NCI-H226 (cell line): ENCODE data around the gene NEUROG3.
"Not testable (repeated sequence)": the region's sequence is repeated elsewhere in the genome, so short reads cannot be mapped to it uniquely, and the experiment has no call there.

Experiments used
- DNase-seq: peaks from one replicate; pipeline ENCODE4 v3.0.0-alpha.2; 2015

Gene NEUROG3

DNA sequence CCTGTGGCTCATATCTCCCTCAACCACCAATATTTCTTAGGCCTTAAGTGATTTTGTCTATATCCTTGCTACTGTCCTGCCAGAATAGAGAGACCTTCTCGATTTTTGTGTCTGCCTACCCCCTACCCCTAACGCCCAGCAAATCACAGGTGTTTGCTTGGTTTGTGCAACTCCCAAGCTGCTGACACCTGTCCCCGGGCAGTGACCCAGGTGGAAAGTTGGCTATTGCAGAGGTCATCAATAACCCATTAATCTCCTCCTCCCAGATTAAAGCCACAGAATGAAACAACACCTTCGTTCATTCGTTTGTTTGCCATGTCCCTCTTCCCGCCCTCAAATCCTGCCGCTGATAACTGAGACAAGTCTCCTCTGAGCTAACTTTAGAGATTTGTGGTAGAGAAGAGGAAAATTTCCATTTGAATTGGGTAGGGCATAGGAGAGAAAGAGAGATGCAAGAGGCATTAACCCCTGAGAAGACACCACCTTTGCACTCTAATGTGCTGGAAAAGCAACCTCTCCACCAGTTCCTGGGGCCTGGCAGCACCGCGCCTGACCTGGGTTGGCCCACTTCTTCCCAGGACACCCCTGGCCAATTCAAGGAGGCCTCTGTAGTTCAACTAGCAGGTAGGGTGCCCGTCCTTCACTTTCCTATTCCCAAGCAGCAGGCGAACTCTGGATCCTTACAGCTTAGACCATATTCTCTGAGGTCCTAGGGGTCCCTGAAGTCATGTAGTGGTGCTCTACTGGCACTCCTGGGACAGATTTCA is 3.0 kb downstream of the NEUROG3 start:
- no peak for DNase-seq

DNA sequence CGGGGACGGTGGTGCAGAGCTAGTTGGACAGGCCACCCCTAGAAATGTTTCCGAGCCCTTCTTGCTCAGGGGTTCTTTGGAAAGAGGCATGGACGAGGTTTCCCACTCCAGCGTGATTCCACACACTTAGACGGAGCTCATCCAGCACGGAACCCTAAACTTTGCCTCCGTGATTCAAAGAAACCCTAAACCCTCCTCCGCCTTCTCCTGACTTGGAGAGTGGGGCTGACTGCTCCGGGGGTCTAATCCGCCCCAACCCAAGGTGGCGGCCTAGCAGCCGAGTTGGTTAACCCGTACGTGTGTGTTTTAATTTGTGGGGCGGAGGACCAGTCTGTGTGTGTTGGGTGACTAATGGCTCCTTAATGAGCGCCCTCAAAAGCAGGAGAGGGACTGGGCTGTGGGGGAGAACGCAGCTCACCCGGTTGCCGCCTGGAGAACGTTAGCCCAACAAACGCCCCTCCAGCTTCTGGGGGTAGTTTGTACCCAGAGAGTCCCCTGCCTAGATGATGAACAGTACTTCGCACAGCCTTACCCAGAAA is 3.8 kb downstream of the NEUROG3 start:
- no peak for DNase-seq

DNA sequence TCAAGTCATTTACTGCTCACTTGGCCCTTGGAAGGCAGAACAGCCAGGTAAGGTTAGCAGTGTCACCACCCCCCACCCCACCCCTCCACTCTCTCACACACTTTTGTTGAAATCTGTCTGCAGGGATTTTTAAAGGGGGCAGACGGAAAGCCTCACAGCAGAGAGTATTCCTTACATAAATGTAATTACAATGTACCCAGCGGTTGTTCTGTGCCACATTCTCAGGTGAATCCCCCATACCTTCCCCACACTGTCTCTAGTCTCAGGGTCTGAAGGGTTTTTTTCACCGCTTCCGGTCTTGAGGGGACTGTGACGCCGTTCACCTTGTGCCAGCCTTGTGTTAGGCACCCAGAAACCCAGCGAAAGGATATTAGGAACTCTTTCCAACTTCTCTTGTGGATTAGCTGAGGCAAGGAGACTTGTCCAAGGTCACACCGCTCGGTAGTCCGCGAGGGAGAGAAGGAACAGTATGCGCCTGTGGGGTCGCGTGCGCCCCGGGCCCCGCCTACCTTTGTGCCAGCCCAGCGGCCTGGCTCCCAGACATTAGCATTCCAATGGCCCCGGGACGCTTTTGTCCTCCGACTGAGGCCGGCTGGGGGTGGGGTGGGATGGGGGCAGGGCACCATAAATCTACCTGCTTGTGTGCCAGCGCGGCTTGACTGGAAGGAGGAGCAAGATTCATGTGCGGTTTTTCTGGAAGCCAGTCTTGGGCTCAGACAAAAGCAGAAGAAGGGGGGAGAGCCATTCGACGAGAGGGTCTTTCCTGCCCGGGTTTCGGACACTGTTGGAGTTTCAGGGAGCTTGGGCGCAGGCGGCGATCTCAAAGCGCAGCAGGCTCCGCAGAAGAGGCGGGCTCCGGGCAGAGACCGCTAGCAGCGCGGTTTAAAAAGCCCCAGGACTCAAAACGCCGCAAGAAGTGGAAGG is 4.5 kb downstream of the NEUROG3 start:
- no peak for DNase-seq

DNA sequence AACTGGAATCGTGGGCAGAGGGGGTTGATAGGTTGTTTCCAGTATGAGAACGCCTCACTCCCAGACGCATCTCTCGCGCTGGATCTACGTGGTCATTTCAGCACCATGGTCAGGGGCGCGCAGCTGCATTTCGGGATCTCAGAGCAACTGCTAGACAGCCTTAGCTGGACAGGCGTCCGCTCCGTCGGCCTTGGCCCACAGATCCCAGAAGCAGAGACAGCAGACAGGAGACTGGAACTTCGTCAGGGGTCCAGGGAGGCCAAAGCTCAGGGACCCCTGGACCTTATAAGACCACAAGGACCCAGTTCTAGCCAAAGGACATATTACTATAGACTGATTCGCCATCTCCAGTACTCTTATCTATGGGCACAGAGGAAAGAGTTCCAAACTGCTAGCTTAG is 5.3 kb downstream of the NEUROG3 start:
- DNase-seq, result peak; percentile 44

GRCh38 chr10:69562731-69563254 is 10.4 kb downstream of the NEUROG3 start:
- no peak for DNase-seq

DNA sequence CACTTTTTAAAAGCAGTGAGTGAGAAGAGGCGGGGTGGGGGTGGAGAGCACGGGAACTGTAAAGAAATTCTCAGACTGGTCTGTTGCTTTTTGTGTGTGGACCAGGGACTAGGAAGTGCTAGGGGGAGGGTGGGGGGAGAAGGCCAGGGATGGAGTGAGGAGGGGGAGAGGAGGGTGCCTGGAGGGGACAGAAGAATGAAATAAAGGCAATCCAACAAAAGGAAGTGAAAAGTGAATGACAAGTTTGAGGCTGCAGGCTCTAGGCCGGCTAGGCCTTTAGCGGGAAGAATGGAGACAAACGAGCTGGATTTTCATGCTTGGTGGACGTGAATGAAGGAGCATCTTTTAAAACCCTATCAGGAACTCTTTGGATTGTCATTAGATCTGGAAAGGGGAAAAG is 13.7 kb downstream of the NEUROG3 start:
- no peak for DNase-seq

DNA sequence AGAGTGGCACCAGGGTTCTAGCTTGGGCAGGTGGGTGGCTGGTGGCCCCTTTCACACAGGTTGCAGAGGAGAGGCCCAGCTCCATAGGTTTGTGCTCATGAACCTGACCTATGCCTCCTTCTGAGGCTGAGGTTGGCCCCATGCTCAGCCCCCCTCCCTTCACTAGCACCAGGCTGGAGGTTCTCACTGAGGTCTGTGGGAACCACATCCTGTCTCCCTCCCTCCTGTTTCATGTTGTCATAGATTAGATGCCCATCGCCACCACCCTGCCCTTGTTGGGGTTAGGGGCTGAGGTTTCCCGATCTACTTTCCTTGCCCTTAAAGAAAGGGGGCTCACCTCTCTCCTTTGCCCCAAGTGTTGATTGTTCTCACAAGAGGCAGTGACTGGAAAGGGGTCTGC is 14.7 kb downstream of the NEUROG3 start:
- DNase-seq, result no peak

DNA sequence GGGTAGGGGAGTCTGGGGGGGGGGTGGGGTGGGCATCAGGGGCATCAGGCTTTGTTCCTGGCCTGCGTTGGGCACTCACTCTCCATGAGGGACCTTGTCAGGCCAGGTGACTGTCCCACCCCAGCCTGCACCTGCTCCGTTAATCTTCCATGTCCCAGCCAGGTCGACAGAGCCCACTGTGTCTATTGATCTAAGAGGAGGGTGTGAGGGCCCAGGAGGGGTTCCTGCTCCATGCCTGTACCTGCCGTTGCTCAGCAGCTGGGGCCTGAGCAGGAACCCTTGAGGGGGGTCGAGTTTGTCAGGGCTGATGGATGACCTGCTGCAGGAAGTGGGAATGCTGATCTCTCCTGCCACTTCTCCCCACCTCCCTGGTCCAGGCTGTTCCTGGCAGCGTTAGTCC is 18.6 kb downstream of the NEUROG3 start:
- DNase-seq, result no peak

DNA sequence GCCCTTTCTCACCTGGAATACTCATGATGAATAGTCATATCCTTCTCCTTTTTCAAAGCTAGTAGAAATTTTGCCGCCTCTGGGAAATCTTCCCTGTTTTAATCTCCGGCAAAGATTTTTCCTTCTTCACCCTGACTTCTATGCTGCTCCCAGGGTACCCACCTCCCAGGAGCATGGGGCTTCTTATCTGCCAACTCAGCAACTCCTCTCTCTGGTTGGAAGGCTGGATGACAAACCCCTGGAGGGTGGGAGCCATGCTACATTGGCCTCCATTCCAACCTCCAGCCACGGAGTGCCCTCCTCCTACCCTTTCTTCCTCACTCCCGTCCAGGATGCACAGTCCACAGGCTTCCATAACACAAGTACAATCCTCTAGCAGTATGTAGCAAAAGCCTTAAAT is 19.9 kb downstream of the NEUROG3 start:
- no peak for DNase-seq

- DNase-seq, result no peak
Measured at GRCh38 chr10:69552268-69552667, 21.0 kb downstream of the NEUROG3 start.

DNA sequence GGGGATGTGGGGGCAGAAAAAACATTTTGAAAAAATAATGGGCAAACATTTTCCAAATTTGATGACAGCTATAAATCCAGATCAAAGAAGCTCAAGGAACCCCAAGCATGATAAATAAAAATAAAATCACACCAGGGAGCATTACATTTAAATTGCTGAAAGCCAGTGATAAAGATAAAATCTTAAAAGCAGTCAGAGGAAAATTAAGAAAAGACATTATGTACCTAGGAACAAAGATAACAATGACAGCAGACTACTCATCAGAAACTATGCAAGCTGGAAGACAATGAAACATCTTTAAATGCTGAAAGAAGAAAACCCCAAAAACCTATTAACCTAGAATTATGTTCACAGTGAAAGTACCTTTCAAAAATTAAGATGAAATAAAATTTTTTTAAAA is 23.3 kb downstream of the NEUROG3 start:
- no peak for DNase-seq

GRCh38 chr10:69541463-69541862 is 31.8 kb downstream of the NEUROG3 start:
- no peak for DNase-seq

DNA sequence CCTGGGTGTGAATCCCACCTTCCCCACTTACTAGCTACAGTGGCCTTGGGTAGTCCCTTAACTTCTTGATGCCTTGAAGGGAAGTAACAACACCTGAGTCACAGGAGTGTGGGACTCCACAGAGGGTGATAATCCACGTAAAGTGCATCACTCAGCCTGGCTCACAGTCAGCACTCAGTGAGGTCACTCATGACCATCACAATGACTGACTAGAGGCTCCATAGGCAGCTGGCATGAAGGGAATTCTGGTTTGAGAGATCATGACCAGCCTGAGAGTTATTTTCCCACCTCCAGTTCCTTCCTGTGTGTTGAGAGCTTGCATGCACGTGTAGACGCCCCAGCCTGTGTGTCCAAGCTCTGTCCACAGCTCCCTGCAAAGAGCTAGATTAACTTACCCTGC is 34.8 kb downstream of the NEUROG3 start:
- DNase-seq, result peak; percentile 6

GRCh38 chr10:69537449-69537848 is 35.8 kb downstream of the NEUROG3 start:
- DNase-seq, result no peak

- DNase-seq, result not testable (repeated sequence)
Measured at GRCh38 chr10:69536521-69536920, 36.7 kb downstream of the NEUROG3 start.

GRCh38 chr10:69533658-69534057 is 39.6 kb downstream of the NEUROG3 start:
- no peak for DNase-seq

DNA sequence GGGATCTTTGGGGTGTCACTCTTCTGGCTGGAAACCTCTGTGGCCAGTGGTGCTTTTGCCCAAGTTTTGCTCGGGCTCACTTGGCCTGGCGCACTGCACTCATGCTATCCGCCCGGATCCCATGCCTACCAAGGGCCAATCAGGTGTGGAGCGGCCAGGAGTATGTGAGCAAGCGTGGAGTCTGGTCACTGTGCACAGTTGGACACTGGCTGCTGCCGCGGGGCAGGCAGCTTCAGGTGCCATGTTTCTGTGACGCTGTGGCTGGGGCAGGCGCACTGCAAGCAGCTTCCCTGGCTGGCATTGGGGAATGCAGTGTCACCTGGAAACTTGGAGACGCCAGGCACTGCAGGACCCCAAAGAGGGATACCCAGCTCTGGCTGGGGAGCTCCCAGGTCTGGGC is 45.3 kb downstream of the NEUROG3 start:
- DNase-seq, result no peak
